Panc1 (cell line): Measurements from ENCODE around the gene KANSL1L. TPM values are rescaled to one million over a fixed set of nuclear protein-coding genes. Genes with fewer than 3 reads are reported as not detected.

Experiments used
- ATAC-seq: fragments of 200-7000 bp; cut with Tn5 transposase; 2 replicates; pipeline ENCODE4 v1.9.1; 2020; ENCODE audit warnings: mild to moderate bottlenecking, moderate library complexity
- BruUV-seq: library from RNA; stranded (reverse); fragments of 400-500 nt; replicated peaks from 2 replicates; lab custom pipeline; 2021; lab: Mats Ljungman, UMichigan
- CTCF ChIA-PET: fragments of 300-600 bp; sonication (Branson Sonifier 250); formaldehyde crosslinking; loops from one replicate; lab custom pipeline; 2022; ENCODE audit warnings: antibody characterized with exemption; lab: Charles Lee
- POLR2A ChIA-PET: fragments of 300-600 bp; sonication (Branson Sonifier 250); formaldehyde crosslinking; loops from one replicate; lab custom pipeline; 2022; ENCODE audit warnings: antibody characterized with exemption; lab: Charles Lee
- DNase-seq: peaks from one replicate; pipeline ENCODE4 v3.0.0-alpha.2; 2010; ENCODE audit warnings: low read depth, low spot score
- H3K27ac ChIP-seq: 2 replicates; pipeline ENCODE4 v1.5.1; 2011; ENCODE audit warnings: mild to moderate bottlenecking, low read length, inconsistent platforms
- H3K27me3 ChIP-seq: fragments of 200-500 bp; sonication (Bioruptor generic); 2 replicates; pipeline ENCODE4 v1.6.0; 2014; ENCODE audit warnings: low read length, inconsistent platforms; ENCODE audit not compliant: control insufficient read depth, insufficient read depth
- H3K36me3 ChIP-seq: fragments of 200-500 bp; sonication (Bioruptor generic); 2 replicates; pipeline ENCODE4 v1.5.1; 2014; ENCODE audit warnings: inconsistent platforms, mild to moderate bottlenecking, low read length, moderate library complexity; ENCODE audit not compliant: control insufficient read depth, insufficient read depth
- H3K4me1 ChIP-seq: 2 replicates; pipeline ENCODE4 v1.5.1; 2011; ENCODE audit warnings: inconsistent platforms, mild to moderate bottlenecking, low read length, moderate library complexity; ENCODE audit not compliant: control insufficient read depth, insufficient read depth
- H3K4me3 ChIP-seq, 2 experiments: 2 replicates each; pipeline ENCODE4 v1.5.1; 2011 to 2012; ENCODE audit warnings: low read depth in 2 of 2, low read length in 2 of 2, mild to moderate bottlenecking in 2 of 2, inconsistent platforms in 1 of 2, moderate library complexity in 1 of 2
- H3K9me3 ChIP-seq: fragments of 200-500 bp; sonication (Bioruptor generic); 2 replicates; pipeline ENCODE4 v1.5.1; 2014; ENCODE audit warnings: low read depth, mild to moderate bottlenecking, inconsistent platforms, low read length, moderate library complexity; ENCODE audit not compliant: control insufficient read depth, insufficient read depth
- CTCF ChIP-seq: fragments of 450-650 bp; IDR thresholded peaks from 2 replicates; pipeline ENCODE4 v1.5.1; 2017; ENCODE audit warnings: mild to moderate bottlenecking
- POLR2AphosphoS5 ChIP-seq: IDR thresholded peaks from 2 replicates; pipeline ENCODE4 v1.6.1; 2012; ENCODE audit warnings: mild to moderate bottlenecking, low read depth, low read length, moderate library complexity
- REST ChIP-seq, 2 experiments: IDR thresholded peaks; 2 replicates each; pipeline ENCODE4 v1.6.1; 2011 to 2012; ENCODE audit warnings: low read depth in 2 of 2, control low read depth in 1 of 2, low read length in 1 of 2, mild to moderate bottlenecking in 1 of 2, moderate library complexity in 1 of 2; ENCODE audit not compliant: insufficient read depth in 1 of 2
- SIN3A ChIP-seq: IDR thresholded peaks from 2 replicates; pipeline ENCODE4 v1.6.1; 2012; ENCODE audit warnings: low read depth, mild to moderate bottlenecking, low read length, moderate library complexity, borderline replicate concordance; ENCODE audit not compliant: insufficient read depth
- TCF7L2 ChIP-seq: IDR thresholded peaks from 2 replicates; pipeline ENCODE4 v1.6.1; 2011; ENCODE audit warnings: mild to moderate bottlenecking, low read depth, low read length, inconsistent platforms
- in situ Hi-C: cut with HindIII; loops from 2 replicates; pipeline ENCODE4 v1.10.0; 2016; ENCODE audit warnings: low sequenced_read_pairs, low pct_unique_long_range_greater_than_20kb
- intact Hi-C: fragments of 100-400 bp; cut with micrococcal nuclease; formaldehyde crosslinking; loops from one replicate; pipeline ENCODE4 v1.10.0; 2022; ENCODE audit not compliant: unreplicated experiment
- total RNA-seq: library from RNA; stranded (reverse); gene quantifications from one replicate; pipeline ENCODE4 v1.2.1, GENCODE V29; 2021; ENCODE audit not compliant: unreplicated experiment

The KANSL1L gene
- total RNA-seq, 1 experiment from 2014 or later, result 10.5 TPM

- ChIA-PET CTCF (no interaction called here), POLR2A (no interaction called here)
- intact Hi-C loops (no loop called here), in situ Hi-C loops (no loop called here)
- Histone ChIP-seq H3K36me3 (no peaks in the 10 kb centered on the region), H3K27ac (no peak overlapping the region), H3K4me3 (no peak overlapping the region), H3K4me1 (no peaks in the 10 kb centered on the region), H3K9me3 (no peaks in the 10 kb centered on the region), H3K27me3 (no peaks in the 10 kb centered on the region)
- BruUV-seq, result no TSS peak
- no peak for ATAC-seq
- no peak for DNase-seq
- TF ChIP-seq CTCF (no peak), POLR2AphosphoS5 (no peak), SIN3A (no peak), TCF7L2 (no peak), REST (IDR thresholded peaks at IDR 0.05; ENCODE audit: insufficient read depth in 1 of 2, low read depth in 2 of 2, low read length in 1 of 2) (no peak)
Measured at GRCh38 chr2:209993968-209994367, 177.2 kb downstream of the KANSL1L start.

GRCh38 chr2:209990838-209991237 is 180.4 kb downstream of the KANSL1L start:
- Histone ChIP-seq H3K36me3 (no peaks in the 10 kb centered on the region), H3K27ac (no peak overlapping the region), H3K4me3 (no peak overlapping the region), H3K27me3 (peaks cover 3% of the 10 kb centered on the region; the same call in 1 of the 2 replicates), H3K9me3 (no peaks in the 10 kb centered on the region), H3K4me1 (no peaks in the 10 kb centered on the region)
- intact Hi-C loops (no loop called here), in situ Hi-C loops (no loop called here)
- ATAC-seq (no peak), DNase-seq (no peak)
- no TSS peak for BruUV-seq
- ChIA-PET CTCF (no interaction called here), POLR2A (no interaction called here)
- TF ChIP-seq SIN3A, result no peak
- TF ChIP-seq REST (IDR thresholded peaks at IDR 0.05; ENCODE audit: insufficient read depth in 1 of 2, low read depth in 2 of 2, low read length in 1 of 2), result no peak
- TF ChIP-seq CTCF, result no peak
- TF ChIP-seq POLR2AphosphoS5, result no peak
- no peak for TF ChIP-seq TCF7L2
